Dedifferentiated amniotic fluid mesenchymal stem cell (primary cell): ENCODE data around the gene RFWD3.
A peak's percentile ranks its signal among the peaks of the same experiment; 100 is the strongest.
"Not testable (repeated sequence)": the region's sequence is repeated elsewhere in the genome, so short reads cannot be mapped to it uniquely, and the experiment has no call there.

Experiments
- DNase-seq: peaks from one replicate; pipeline ENCODE4 v3.0.0-alpha.2; 2016; ENCODE audit errors: extremely low spot score

RFWD3 gene, protein sequence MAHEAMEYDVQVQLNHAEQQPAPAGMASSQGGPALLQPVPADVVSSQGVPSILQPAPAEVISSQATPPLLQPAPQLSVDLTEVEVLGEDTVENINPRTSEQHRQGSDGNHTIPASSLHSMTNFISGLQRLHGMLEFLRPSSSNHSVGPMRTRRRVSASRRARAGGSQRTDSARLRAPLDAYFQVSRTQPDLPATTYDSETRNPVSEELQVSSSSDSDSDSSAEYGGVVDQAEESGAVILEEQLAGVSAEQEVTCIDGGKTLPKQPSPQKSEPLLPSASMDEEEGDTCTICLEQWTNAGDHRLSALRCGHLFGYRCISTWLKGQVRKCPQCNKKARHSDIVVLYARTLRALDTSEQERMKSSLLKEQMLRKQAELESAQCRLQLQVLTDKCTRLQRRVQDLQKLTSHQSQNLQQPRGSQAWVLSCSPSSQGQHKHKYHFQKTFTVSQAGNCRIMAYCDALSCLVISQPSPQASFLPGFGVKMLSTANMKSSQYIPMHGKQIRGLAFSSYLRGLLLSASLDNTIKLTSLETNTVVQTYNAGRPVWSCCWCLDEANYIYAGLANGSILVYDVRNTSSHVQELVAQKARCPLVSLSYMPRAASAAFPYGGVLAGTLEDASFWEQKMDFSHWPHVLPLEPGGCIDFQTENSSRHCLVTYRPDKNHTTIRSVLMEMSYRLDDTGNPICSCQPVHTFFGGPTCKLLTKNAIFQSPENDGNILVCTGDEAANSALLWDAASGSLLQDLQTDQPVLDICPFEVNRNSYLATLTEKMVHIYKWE

DNA sequence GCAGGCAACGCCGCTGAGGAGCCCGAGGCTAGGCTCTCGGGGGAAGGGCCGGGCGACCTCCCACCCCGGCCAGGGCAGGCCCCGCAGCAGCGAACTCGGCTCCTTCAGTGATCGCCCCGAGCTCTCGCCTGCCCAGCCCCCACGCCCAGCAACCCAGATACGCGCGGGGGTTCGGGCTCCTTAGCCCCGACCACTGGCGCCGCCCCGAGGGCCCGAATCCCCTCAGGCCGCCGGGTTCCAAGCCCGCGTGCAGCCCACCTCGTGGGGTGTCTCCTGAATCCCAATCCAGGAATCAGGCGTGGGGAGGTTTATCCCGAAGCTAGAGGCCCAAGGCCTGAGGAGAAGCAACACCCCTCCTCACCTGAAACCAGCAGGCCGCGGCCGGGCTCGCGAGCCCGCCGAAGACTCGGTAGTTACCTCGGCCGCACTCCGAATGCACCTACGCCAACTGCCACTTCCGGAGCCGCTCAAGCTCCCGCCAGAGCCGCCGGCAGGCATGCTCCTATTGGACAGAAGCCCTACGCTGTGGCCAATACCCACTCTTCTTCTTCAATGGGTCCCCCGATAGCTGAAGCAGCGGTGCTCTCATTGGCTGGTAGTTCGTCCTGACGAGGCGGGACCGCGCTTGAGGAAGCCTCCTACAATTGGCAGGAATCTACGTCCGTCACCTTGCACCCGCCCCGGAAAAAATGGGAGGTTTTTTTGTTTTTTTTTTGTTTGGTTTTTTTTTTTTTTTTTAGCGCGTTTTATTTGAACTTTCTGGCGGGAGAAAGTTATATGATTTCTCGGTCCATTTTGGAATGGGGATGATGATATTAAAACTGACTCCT lies at the start of gene RFWD3:
Gene RFWD3, minus strand, starts transcription at position 453 of the 830 bp plus-strand sequence. CDS start 5,428 bp downstream, outside the sequence.
- DNase-seq, result peak; percentile 99

DNA sequence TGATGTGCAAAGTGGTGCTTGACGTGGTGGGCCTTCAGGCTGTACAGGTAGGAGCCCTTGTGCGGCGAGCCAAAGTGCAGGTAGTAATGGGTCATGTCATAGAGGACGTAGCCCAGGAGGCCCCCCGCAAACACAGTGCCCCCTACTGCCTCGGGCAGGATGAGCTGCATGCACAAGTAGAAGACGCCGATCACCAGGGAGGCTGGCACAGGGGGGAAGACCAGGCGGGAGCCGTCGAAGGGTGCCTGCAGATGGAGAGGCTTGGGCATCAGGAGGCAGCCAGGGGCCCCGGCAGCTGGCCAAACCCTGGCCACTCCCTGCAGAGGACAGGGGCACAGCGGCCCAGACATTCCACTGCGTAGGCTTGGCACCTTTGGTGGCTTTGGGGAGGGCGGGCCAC lies 49.7 kb upstream of the RFWD3 start:
- no peak for DNase-seq

DNA sequence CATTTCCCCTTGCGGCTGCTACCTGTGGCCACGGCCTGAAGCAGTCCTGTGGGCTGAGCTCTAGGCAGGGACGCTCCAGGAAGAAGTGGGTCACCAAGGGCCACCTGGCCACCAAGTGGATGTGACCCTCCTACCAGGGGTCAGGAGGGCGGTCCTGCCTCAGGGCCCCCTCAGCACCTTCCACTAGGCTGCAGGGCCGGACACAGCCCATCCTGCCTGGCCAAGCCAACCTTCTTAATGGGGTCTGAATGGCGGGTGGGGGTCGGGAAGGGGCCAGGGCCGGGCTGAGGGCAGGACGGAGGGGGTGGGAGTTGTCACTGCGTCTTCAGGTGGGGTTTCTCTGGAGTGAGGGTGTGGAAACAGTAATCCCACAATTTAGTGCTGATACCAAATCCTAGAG lies 47.2 kb upstream of the RFWD3 start:
- DNase-seq, result no peak

DNA sequence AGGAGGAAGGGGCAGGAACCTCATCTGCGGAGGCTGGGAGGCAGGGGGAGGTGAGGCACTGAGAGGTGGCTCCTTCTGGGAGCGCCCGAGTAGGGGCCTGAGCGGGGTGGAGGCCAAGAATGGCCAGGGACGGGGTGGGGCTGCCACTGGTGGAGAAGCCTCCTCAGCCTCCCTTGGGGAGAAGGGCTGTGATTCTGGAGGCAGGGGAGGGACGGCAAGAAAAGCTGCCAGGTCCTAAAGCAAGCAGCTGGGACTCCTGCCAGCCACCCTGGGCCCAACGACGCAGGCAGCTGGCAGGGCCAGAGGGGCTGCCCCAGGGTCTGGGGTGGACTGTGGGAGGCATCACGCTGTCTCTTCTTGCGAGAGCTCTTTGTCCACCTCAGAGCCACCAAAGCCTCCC lies 46.6 kb upstream of the RFWD3 start:
- no peak for DNase-seq

DNA sequence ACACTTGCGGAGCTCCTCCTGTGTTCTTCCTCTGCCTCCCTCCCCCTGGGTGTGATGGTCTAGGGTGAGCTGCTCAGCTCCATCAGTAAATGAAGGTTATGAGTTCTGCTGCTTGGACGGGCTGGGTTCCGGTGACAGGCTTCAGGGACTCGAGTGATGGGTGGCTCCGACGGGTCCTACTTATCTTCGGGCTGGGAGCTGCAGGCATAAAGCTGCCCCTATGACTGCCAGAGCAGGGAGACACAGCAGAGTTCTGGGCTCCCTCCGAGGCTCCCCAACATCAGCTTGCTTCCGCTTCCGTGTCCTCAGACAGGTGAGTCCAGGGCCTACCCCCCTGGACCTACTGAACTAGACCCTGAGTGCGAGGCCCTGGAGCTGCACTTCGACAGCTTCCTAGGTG lies 45.3 kb upstream of the RFWD3 start:
- no peak for DNase-seq

DNA sequence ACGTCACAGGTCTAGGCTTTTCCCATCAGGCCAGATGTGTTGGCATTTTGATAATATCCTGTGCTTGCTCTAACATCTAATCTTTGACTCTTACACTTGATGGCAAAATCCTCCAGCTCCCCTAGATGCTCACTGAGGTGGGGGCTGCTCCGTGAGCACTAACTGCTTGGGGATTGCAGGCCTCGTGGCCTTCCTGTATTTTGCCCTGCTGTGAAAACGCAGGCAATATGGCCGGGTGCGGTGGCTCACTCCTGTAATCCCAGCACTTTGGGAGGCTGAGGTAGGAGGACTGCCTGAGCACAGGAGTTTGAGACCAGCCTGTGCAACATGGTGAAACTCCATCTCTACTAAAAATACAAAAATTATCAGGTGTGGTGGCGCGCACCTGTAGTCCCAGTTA lies 43.7 kb upstream of the RFWD3 start:
- no peak for DNase-seq

DNA sequence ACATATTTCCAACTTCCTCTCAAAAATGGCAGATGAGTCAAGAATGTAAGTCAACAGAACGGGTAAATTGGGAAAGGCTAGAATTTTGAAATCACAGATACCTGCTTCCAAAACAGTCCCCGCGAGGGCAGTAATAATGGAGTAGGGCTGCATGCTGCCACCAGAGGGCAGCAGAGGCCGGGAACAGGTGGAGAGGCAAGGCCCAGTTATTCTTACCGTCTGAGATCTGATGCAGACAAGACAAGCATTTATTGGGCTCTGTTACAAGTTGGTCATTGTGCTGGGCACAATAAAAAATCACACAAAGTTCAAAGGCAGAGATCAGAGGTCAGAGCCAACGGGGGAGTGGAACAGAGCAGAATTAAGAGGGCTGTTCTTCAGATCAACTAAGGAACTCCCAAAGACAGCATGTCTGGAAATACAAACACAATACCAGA lies 42.8 kb upstream of the RFWD3 start:
- peak; percentile 57 for DNase-seq

DNA sequence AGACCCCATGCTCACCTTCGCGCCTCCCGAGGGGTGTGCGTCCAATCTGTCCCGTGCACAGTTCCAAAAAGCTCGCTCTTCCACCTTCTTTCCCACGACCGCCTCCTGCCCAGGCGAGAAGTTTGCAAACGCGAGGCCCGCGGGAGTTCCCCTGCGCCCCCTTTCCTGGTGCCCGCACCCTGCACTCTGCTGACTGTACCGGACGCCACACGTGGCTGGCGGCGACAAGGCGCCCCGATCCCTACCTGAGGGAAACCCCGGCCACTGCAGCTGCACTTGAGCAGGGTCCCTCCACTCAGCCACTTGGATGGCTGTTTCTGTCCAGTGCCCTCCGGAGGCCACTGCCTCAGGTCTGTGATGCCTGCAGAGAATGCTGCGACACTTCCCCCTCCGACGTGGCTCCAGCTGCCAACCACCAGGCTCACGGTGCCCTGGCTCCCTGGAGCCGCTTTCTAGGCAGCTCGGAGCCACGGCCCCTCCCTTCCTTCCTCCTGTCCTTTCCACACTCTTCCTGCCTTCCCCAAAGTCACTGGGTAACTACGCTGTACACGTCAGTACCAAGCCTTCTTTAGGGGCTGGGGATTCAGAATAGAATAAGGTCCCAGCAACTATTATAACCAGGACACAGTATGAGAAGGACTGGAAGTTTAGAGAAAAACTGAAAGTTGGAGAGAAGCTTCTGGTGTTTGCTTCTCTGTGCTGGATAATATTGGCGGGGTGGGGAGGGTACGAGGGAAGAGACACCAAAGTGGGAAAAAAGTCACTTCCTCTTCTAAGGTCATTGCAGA lies 34.0 kb upstream of the RFWD3 start, which contains the start of gene MLKL:
Gene MLKL, minus strand, starts transcription at position 425 of the 788 bp plus-strand sequence. CDS start 5,105 bp downstream, outside the sequence.
- no peak for DNase-seq

DNA sequence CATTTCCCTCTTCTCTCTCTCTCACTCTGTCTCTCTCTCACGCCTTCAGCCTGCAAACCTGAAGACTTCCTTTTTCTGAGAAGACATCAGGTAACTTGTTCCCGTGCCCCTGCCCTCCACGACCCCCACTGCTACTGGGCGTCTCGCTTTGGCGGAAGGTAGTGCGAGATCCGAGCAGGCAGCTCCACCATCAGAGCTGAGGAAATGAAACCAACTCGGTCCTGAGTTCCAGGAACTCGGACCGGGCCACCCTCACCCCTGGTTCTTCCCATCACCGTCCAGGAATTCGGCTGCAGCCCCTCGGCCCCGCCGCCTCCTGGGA lies 33.4 kb upstream of the RFWD3 start:
- DNase-seq, result no peak

DNA sequence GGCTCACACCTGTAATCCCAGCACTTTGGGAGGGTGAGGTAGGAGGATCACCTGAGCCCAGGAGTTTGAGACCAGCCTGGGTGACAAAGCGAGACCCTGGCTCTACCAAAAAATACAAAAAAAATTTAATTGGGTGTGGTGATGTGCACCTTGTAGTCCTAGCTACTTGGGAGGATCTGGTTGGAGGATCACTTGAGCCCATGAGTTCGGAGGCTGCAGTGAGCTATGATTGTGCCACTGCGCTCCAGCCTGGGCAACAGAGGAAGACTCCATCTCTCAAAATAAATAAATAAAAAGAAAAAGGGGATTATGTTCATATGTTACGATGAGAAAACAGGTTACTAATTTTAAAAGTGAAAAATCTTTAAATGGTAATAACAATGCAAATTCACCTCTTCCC lies 33.0 kb upstream of the RFWD3 start:
- DNase-seq, result no peak

DNA sequence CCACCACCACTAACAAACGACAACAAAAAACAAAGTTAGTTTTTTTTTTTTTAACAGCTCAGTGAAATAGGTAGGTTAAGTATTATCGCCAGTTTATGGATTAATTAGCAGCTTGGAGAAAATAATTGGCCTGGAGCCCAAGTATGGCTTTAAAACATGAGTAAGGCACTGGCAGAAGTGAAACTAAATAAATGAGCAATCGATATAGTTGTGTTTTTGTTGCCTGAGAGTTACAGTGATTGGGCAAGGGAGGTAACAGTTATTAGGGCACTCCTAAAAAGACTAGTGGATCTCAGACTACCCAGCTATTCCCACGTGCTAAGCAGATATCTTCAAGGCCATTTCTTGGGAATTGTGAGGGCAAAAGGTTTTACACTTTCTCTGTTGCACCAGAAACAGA lies 31.5 kb upstream of the RFWD3 start:
- DNase-seq, result no peak

DNA sequence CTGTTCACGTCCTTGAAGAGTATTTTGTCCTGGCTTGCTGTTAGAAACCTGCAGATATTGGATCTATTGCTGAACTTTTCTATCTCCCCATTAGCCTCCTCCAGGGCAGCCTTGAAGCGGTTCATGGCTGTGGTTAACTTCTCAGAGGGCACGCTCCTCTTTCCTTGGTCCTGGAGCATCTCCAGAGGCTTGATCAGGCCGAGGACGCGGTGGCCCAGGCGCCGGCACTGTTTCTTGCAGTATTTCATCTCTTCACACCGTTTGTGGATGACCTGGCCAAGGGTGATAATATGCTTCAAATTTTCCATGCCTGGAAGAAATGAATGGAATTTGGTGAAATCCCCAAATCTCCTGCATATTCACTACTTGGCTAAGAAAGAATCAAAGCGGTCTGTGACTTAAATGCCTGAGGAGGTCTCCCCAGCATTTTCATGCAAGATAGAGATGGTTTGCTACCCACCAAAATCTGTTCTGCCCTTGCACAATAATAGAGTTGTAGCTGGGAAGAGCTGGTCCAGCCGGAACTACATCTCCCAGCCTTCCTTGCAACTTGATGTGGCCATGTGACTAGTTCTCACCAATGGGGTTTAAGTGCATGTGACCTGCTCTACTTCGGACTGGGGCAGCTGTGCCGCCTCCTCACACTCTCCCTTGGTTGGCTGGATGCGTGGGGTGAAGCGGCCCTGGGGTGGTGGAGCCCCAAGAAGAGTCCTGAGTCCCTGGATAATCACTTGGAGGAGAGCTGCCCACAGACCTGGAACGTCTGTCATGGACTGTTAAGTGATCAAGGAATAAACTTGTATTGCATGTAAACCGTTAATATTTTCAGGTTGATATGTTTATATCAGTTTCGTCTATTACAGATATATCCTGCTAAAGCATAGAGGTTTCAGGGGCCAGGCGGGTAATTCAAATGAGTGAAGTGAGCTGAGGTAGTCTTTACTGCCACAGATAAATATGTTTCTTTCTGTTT lies 29.1 kb upstream of the RFWD3 start:
- DNase-seq, result peak; percentile 88

DNA sequence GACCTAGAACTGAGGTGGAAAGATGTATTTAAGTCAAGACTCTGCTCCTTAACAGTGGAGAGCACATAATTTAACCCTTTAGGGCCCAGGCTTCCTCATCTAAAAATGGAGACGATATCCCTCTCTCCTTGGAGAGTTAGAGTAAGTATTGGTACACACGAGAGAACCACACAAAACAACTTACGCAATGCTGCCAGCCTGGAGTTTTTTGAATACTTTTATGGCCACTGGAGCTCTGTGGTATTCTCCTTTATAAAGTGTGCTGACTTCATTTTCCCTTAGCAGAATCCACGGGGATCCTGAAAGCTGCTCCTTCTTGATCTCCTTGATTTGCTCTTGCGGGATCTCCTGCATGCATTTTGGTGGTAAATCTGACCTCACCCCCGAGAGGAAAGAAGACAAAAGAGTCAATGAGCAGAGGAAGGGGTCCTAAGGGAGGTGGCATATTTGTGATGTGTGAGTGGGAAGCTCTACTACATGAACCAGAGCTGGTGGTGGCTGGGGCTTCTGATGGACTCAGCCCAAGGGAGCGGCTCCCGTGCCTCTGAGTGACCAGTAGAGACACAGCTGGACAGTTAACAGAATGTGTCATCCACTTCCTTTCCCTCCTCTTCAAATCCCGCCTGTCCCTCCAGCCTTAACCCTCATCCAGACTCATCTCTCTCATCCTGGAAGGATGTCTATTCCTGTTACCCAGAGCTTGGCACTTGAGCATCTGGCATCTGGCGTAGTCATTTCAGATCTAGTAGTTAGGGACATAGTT lies 24.6 kb upstream of the RFWD3 start:
- no peak for DNase-seq

DNA sequence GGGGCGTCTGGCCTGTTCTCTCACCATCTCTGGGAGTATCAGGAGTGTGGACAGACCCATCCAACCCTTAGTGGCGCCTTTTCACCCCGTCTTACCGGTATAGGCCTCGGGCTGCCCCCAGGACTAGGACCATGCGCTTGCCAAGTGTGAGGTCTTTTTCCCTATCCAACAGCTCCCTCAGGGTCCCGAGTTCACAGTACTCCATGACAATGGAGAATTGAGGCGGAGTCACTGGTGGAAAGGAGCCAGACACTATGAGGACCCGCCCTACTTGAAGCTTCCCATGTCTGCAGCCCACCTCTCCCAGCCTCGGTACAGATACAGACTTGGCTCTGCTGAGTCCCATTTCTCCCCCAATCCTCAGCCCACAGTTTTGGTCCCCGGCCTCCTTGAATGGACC lies 15.9 kb upstream of the RFWD3 start:
- no peak for DNase-seq

DNA sequence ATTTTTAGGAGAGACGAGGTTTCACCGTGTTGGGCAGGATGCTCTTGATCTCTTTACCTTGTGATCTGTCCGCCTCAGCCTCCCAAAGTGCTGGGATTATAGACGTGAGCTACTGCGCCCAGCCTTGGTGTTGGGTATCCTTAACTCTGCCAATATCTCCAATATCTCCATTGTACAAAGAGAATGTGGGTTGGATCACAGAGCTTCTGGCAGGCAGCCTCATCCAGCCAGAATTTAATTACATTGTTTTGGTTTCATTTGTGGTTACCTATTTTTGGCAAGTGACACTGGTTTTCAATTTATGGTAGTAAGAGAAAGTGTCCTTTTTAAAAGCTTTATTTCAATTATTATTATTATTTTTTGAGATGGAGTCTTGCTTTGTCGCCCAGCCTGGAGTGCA lies 14.0 kb upstream of the RFWD3 start:
- DNase-seq, result no peak

DNA sequence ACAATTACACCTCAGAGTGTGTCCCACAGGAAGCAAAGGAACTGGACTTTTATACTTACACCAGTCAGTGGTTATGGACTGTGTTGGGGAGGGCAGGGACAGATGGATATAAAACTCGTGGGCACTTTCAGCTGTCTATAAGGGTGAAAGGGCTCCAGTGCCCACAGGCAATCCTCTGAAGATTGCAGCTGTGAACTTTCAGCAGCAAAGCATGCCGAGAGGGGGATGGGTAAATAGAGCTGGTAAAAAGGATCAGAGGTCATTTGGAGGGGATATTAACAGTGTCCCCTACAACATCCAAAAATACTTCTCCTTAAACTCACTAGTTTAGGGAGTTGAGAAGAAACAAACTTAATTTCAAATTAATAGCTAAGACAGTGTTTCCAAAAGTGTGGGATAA lies 13.3 kb upstream of the RFWD3 start:
- no peak for DNase-seq

DNA sequence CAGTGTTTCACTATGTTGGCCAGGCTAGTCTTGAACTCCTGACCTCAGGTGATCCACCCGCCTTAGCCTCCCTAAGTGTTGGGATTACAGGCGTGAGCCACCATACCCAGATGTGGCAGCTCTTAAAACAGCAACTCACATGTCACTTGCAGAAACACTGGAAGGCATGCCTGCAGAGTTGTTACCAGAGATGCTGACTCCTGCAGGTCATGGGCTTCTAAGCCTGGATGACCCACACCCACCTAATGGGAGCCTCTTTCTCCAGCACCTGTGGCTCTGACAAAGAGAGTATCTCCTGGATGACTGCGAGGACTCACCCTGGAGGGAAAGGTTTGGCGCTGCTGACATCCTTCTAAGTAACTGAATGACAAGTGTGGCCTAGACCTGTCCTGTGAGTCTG lies 11.2 kb upstream of the RFWD3 start:
- DNase-seq, result no peak

DNA sequence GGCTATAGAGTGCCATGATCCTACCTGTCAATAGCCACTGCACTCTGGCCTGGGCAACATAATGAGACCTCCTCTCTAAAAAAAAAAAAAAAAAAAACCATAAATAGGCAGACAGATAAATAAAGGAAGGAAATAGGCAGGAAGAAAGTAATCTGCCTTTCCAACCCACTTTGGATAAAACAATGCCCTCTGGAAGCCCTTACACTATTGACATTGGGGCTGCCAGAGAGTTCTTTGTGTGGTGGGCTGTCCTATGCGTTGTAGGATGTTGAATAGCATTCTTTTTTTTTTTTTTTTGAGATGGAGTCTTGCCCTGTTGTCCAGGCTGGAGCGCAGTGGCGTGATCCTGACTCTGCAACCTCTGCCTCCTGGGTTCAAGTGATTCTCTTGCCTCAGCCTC lies 7.2 kb upstream of the RFWD3 start:
- DNase-seq, result no peak

DNA sequence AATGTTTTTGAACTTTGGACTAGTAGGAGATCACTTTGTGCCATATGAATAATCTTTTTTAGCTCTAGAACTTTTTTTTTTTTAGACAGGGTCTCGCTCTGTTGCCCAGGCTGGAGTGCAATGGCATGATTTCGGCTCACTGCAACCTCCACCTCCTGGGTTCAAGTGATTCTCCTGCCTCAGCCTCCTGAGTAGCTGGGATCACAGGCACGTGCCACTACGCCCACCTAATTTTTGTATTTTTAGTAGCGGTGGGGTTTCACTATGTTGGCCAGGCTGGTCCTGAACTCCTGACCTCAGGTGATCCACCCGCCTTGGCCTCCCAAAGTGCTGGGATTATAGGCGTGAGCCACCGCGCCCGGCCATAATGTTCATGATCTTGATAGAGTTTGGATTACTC lies 2.2 kb upstream of the RFWD3 start:
- not testable (repeated sequence) for DNase-seq
